B cell (primary cell): ENCODE results near the gene ACACB. TPM values are rescaled to one million over a fixed set of nuclear protein-coding genes. Genes with fewer than 3 reads are reported as not detected.

Experiments
- ATAC-seq: fragments of 200-7000 bp; cut with Tn5 transposase; one replicate; pipeline ENCODE4 v1.10.0; 2021; ENCODE audit warnings: low read depth, mild to moderate bottlenecking, moderate number of reproducible peaks, moderate library complexity
- CTCF ChIA-PET: fragments of 350-600 bp; sonication (Branson Sonifier 250); formaldehyde crosslinking; loops from one replicate; lab custom pipeline; 2021; ENCODE audit warnings: antibody characterized with exemption, inconsistent platforms; lab: Charles Lee
- POLR2A ChIA-PET: fragments of 350-600 bp; sonication (Branson Sonifier 250); formaldehyde crosslinking; loops from one replicate; lab custom pipeline; 2021; ENCODE audit warnings: antibody characterized with exemption; lab: Charles Lee
- DNase-seq: peaks from one replicate; pipeline ENCODE4 v3.0.0; 2013
- H2AFZ ChIP-seq: 2 replicates; pipeline ENCODE4 v1.6.1; 2012; ENCODE audit warnings: mild to moderate bottlenecking, low read depth, low read length; ENCODE audit not compliant: insufficient read depth, poor library complexity, severe bottlenecking
- H3K27ac ChIP-seq, 2 donors: 1 replicate in 1 of 2; 2 replicates in 1 of 2; pipeline ENCODE4 v1.5.1; 2012 to 2013; ENCODE audit warnings: low read length in 2 of 2, mild to moderate bottlenecking in 2 of 2, moderate library complexity in 1 of 2
- H3K27me3 ChIP-seq, 4 experiments: fragments of 200-600 bp in 1 of 4; sonication (generic) in 1 of 4; replicated peaks in 1 of 4; 1 replicate in 2 of 4; 2 replicates in 2 of 4; pipeline versions ENCODE4 v1.6.1 to v1.7.0; 2013 to 2016; ENCODE audit warnings: low read length in 3 of 4, mild to moderate bottlenecking in 2 of 4, mixed read lengths in 1 of 4, moderate library complexity in 1 of 4; ENCODE audit not compliant: insufficient read depth in 4 of 4, control insufficient read depth in 3 of 4; ENCODE audit errors: control extremely low read depth in 1 of 4
- H3K36me3 ChIP-seq, 2 experiments: replicated peaks in 1 of 2; 1 replicate in 1 of 2; 2 replicates in 1 of 2; pipeline versions ENCODE4 v1.6.1 to v1.7.1; 2013; ENCODE audit warnings: low read length in 1 of 2; ENCODE audit not compliant: insufficient read depth in 2 of 2, control insufficient read depth in 1 of 2; ENCODE audit errors: control extremely low read depth in 1 of 2, extremely low read depth in 1 of 2
- H3K4me1 ChIP-seq, 2 donors: fragments of 200-600 bp in 1 of 2; sonication (generic) in 1 of 2; 1 replicate in 1 of 2; 2 replicates in 1 of 2; pipeline versions ENCODE4 v1.5.1 to v1.6.1; 2013 to 2017; ENCODE audit warnings: low read length in 2 of 2; ENCODE audit not compliant: control insufficient read depth in 2 of 2, insufficient read depth in 2 of 2
- H3K4me2 ChIP-seq: replicated peaks from 2 replicates; pipeline ENCODE3; 2012; ENCODE audit warnings: mild to moderate bottlenecking, low read depth, low read length; ENCODE audit not compliant: poor library complexity, severe bottlenecking
- H3K4me3 ChIP-seq, 5 experiments: fragments of 200-600 bp in 1 of 5; sonication (generic) in 1 of 5; 1 replicate in 3 of 5; 2 replicates in 2 of 5; pipeline versions ENCODE4 v1.5.1 to v1.7.0; 2011 to 2016; ENCODE audit warnings: low read length in 4 of 5, mild to moderate bottlenecking in 4 of 5, low read depth in 2 of 5, control low read depth in 1 of 5, moderate library complexity in 1 of 5; ENCODE audit not compliant: insufficient read depth in 1 of 5; ENCODE audit errors: control extremely low read depth in 1 of 5, extremely low read depth in 1 of 5
- H3K79me2 ChIP-seq: fragments of 200-600 bp; sonication (generic); one replicate; pipeline ENCODE4 v1.6.0; 2016; ENCODE audit warnings: low read length; ENCODE audit not compliant: control insufficient read depth, insufficient read depth
- H3K9ac ChIP-seq: fragments of 200-600 bp; sonication (generic); 2 replicates; pipeline ENCODE4 v1.6.1; 2017; ENCODE audit warnings: mild to moderate bottlenecking, low read length, moderate library complexity
- H3K9me3 ChIP-seq, 3 donors: one replicate each; pipeline versions ENCODE4 v1.6.1 to v1.7.1; 2013; ENCODE audit warnings: low read length in 2 of 3; ENCODE audit not compliant: control insufficient read depth in 2 of 3, insufficient read depth in 1 of 3; ENCODE audit errors: control extremely low read depth in 1 of 3
- H4K20me1 ChIP-seq: 2 replicates; pipeline ENCODE4 v1.6.0; 2012; ENCODE audit warnings: mild to moderate bottlenecking, low read length; ENCODE audit not compliant: insufficient read depth, control insufficient read depth, poor library complexity, severe bottlenecking
- H3K27ac Mint-ChIP-seq: one replicate; pipeline ENCODE4 v1.8.0; 2021; ENCODE audit warnings: mixed read lengths
- H3K27me3 Mint-ChIP-seq: one replicate; pipeline ENCODE4 v1.8.0; 2021; ENCODE audit warnings: mixed read lengths
- H3K4me1 Mint-ChIP-seq: one replicate; pipeline ENCODE4 v1.8.0; 2021; ENCODE audit warnings: mixed read lengths
- H3K4me3 Mint-ChIP-seq: one replicate; pipeline ENCODE4 v1.8.0; 2021; ENCODE audit warnings: mixed read lengths
- H3K9me3 Mint-ChIP-seq: one replicate; pipeline ENCODE4 v1.8.0; 2022; ENCODE audit warnings: mixed read lengths; ENCODE audit not compliant: insufficient read depth
- CTCF ChIP-seq: fragments of 200-600 bp; IDR thresholded peaks from one replicate; pipeline ENCODE4 v1.8.0; 2022; ENCODE audit warnings: antibody characterized with exemption, mild to moderate bottlenecking
- EZH2 ChIP-seq: IDR thresholded peaks from 2 replicates; pipeline ENCODE4 v1.6.1; 2012; ENCODE audit warnings: borderline replicate concordance, low read depth, mild to moderate bottlenecking, moderate library complexity, low read length; ENCODE audit not compliant: insufficient read depth, poor library complexity, severe bottlenecking
- WGBS: methylation state at CpG from one replicate; pipeline ENCODE4 v1.1.5; 2013; ENCODE audit warnings: missing lambda C conversion rate; ENCODE audit not compliant: insufficient coverage; 5-methylcytosine and 5-hydroxymethylcytosine counted together
- intact Hi-C: fragments of 100-400 bp; cut with micrococcal nuclease; formaldehyde crosslinking; loops from one replicate; pipeline ENCODE4 v1.10.0; 2022
- polyA plus RNA-seq: library from polyadenylated mRNA; depleted of rRNA; stranded (reverse); fragments of >200 nt; gene quantifications from 2 replicates; pipeline ENCODE4 v1.2.3, GENCODE V29; 2012
- total RNA-seq, 2 donors: library from RNA; stranded (reverse); fragments of 120-200 nt in 1 of 2; gene quantifications; 1 replicate in 1 of 2; 2 replicates in 1 of 2; pipeline versions ENCODE4 v1.2.3 to v1.2.4, GENCODE V29; 2013 to 2022

The ACACB gene
- total and polyA plus RNA-seq, 2 donors (not counting 1 experiment from before 2014, with no cell fraction given), result 7.4 to 27.5 TPM

GRCh38 chr12:109196332-109196731, 79.9 kb downstream of the ACACB start:
- Histone ChIP-seq H3K36me3 (peaks cover 0 to 8% of the 10 kb centered on the region in 2 experiments), H3K4me3 (no peak overlapping the region), H2AFZ (no peak overlapping the region), H3K27me3 (no peaks in the 10 kb centered on the region), H4K20me1 (no peaks in the 10 kb centered on the region), H3K79me2 (no peaks in the 10 kb centered on the region), H3K9me3 (peaks cover 0 to 12% (median 4%) of the 10 kb centered on the region in 3 donors), H3K9ac (no peak overlapping the region), H3K4me1 (no peaks in the 10 kb centered on the region), H3K27ac (no peak overlapping the region), H3K4me2 (no peak overlapping the region)
- DNase-seq (no peak), ATAC-seq (no peak)
- 92% methylated on average over 4 of the region's 4 CpGs for WGBS
- TF ChIP-seq CTCF (no peak), EZH2 (no peak)
- H3K4me1 Mint-ChIP-seq, result no peaks in the 10 kb centered on the region
- peaks cover 6% of the 10 kb centered on the region for H3K9me3 Mint-ChIP-seq
- no peak overlapping the region for H3K27ac Mint-ChIP-seq
- H3K4me3 Mint-ChIP-seq, result no peak overlapping the region
- POLR2A ChIA-PET, result interaction anchor here (1.2 kb wide), 1 partner anchor 9 kb away, joined by 5 read pairs; no protein-coding TSS in a partner anchor
- no peaks in the 10 kb centered on the region for H3K27me3 Mint-ChIP-seq
- CTCF ChIA-PET, result no interaction called here
- intact Hi-C loops, result no loop called here

- Histone ChIP-seq H3K36me3 (peaks cover 0 to 8% of the 10 kb centered on the region in 2 experiments), H3K27ac (no peak overlapping the region), H3K79me2 (no peaks in the 10 kb centered on the region), H3K9ac (no peak overlapping the region), H3K4me1 (no peaks in the 10 kb centered on the region), H3K27me3 (no peaks in the 10 kb centered on the region), H3K9me3 (peaks cover 0 to 12% (median 4%) of the 10 kb centered on the region in 3 donors), H3K4me3 (no peak overlapping the region), H3K4me2 (no peak overlapping the region), H4K20me1 (no peaks in the 10 kb centered on the region), H2AFZ (no peak overlapping the region)
- Mint-ChIP-seq H3K9me3 (peaks cover 6% of the 10 kb centered on the region), H3K4me3 (no peak overlapping the region), H3K27me3 (no peaks in the 10 kb centered on the region), H3K27ac (no peak overlapping the region), H3K4me1 (no peaks in the 10 kb centered on the region)
- ChIA-PET POLR2A (interaction anchor here (1.2 kb wide), 1 partner anchor 8 kb away, joined by 5 read pairs; no protein-coding TSS in a partner anchor), CTCF (no interaction called here)
- intact Hi-C loops, result no loop called here
- WGBS, result 98% methylated on average over 9 of the region's 10 CpGs
- no peak for DNase-seq
- no peak for TF ChIP-seq CTCF
- no peak for TF ChIP-seq EZH2
- no peak for ATAC-seq
Observed at GRCh38 chr12:109197327-109197726, 80.9 kb downstream of the ACACB start.
